Measurements from ENCODE around the gene NTN5.

NTN5 gene

GRCh38 chr19:48611872-48612271 is 60.9 kb downstream of the NTN5 start:
- no peaks in the 10 kb centered on the region for H3K27me3 Mint-ChIP-seq (ENCODE audit: low read depth, poor library complexity)
- peaks cover 31% of the 10 kb centered on the region for H3K4me1 Mint-ChIP-seq
- no peak for TF ChIP-seq CTCF (IDR thresholded peaks at IDR 0.05)
- H3K4me3 Mint-ChIP-seq, result no peak overlapping the region
- peaks cover 12% of the 10 kb centered on the region for H3K36me3 Mint-ChIP-seq (ENCODE audit: low read depth)
- no peak overlapping the region for H3K27ac Mint-ChIP-seq
- no peak for DNase-seq
- no peaks in the 10 kb centered on the region for H3K9me3 Mint-ChIP-seq
